AML-193 (cell line): ENCODE measurements around the gene RSPH10B2.
"Not testable (repeated sequence)": the region's sequence is repeated elsewhere in the genome, so short reads cannot be mapped to it uniquely, and the experiment has no call there.

Experiments used
- DNase-seq, 2 experiments: peaks; one replicate each; lab custom pipeline; 2025; lab: John Stamatoyannopoulos, UW

RSPH10B2 gene

GRCh38 chr7:6842278-6842921 is 88.5 kb downstream of the RSPH10B2 start:
- DNase-seq = not testable (repeated sequence)

DNA sequence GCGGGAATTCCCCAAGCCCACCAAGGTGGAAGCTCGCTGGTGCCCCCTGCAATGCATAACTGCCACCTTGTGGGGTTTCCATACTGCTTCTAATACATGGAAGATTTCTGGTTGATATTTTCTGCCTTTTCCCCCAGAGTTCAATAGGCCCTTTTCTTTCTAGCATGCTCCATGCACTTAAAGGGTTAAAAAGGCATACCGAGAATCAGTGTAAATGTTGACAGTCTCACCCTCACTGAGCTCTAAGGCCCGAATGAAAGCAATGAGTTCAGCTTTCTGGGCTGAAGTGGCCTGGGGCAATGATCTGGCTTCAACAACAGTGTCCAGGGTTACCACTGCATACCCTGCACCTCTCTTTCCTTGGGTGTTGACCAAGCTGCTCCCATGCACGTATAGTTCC is 89.2 kb downstream of the RSPH10B2 start:
- not testable (repeated sequence) for DNase-seq

DNA sequence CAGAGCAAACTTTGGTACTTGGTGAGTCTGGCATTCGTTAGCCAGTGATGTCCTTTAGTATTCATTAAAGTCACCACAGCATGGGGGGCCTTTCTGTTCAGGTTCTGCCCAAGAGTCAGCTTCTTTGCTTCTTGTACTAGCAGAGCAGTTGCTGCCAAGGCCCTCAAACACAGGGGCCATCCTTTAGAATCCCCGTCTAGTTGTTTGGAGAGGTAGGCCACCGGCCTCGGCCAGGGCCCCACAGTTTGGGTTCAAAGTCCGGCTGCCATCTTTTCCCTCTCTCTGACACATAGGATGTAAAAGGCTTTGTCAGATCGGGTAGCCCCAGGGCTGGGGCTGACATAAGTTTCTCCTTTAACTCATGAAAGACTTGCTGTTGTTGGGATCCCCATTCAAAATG is 89.8 kb downstream of the RSPH10B2 start:
- DNase-seq = not testable (repeated sequence)

DNA sequence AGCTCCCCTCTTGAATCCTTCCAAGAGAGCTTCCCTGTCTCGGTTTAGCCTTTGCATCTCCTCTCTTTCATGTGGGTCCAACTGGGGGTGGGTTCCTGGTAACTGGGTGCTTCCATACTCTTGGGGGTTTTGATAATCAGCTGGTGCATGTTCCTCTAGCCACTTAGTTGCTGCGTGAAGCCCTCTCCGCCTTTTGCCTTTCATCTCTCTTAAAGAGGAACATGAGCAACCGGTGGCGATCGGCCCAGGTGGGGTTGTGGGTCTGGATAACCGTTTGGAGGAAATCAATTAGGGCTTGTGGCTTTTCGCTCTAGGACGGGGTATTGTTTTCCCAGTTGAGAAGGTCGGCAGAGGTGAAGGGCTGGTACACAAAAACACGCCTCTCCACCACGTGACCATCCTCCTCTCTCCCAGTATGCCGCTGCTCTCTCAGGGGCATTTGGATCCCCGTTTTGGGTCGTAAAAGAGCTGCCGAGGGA is 92.1 kb downstream of the RSPH10B2 start:
- not testable (repeated sequence) for DNase-seq

GRCh38 chr7:6847751-6848150 is 93.8 kb downstream of the RSPH10B2 start:
- not testable (repeated sequence) for DNase-seq
